ENCODE measurements around the gene PTPRA. TPM values are rescaled to one million over a fixed set of nuclear protein-coding genes. Genes with fewer than 3 reads are reported as not detected.
A peak's percentile ranks its signal among the peaks of the same experiment; 100 is the strongest.

PTPRA gene
- total and polyA plus RNA-seq, 8 donors: 6.8 to 29.1 (median 18.2) TPM

DNA sequence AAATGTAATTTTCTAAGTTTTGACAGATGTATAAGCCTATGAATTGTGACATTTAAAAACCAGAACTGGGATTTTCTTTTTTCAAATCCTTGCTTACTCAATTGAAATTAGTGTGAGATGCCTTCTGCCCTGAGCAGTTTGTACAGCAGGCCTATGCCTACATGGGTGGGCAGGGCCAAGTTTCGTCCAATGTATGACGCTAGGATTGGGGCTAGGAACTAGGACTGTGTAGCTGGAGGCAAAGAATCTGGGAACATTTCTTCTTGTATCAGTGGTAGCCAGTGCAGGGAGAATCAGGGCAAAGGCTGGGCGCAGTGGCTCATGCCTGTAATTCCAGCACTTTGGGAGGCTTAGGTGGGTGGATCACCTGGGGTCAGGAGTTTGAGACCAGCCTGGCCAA is 3.9 kb upstream of the PTPRA start:
- WGBS, 2 donors: 91 to 97% methylated on average over 3 of the region's 3 CpGs

GRCh38 chr20:2871111-2871465 is 2.2 kb upstream of the PTPRA start:
- WGBS, 2 donors: 38 to 50% methylated on average over 2 of the region's 2 CpGs
- no peaks in the 10 kb centered on the region for H3K27me3 ChIP-seq
- peaks cover 0 to 11% (median 4%) of the 10 kb centered on the region in 3 donors for H3K4me1 ChIP-seq
- H3K27ac ChIP-seq: no peak overlapping the region
- no peaks in the 10 kb centered on the region for H3K9me3 ChIP-seq
- H3K36me3 ChIP-seq: no peaks in the 10 kb centered on the region
- no peak for FAIRE-seq
- intact Hi-C loops (cut with DNase I): no loop called here
- no peak for DNase-seq
- no peak overlapping the region for H3K4me3 ChIP-seq
- TF ChIP-seq CTCF (IDR thresholded peaks at IDR 0.05): no peak
- ATAC-seq: no peak

More for the DNA sequence above, 3.9 kb upstream of the PTPRA start:
- no peaks in the 10 kb centered on the region for H3K27me3 ChIP-seq
- no peaks in the 10 kb centered on the region for H3K9me3 ChIP-seq
- intact Hi-C loops (cut with DNase I): no loop called here
- H3K27ac ChIP-seq: no peak overlapping the region
- peaks cover 0 to 4% (median 0%) of the 10 kb centered on the region in 3 donors for H3K36me3 ChIP-seq
- peaks cover 0 to 2% (median 0%) of the 10 kb centered on the region in 3 donors for H3K4me1 ChIP-seq
- FAIRE-seq (no peak), ATAC-seq (no peak), DNase-seq (no peak)
- no peak overlapping the region for H3K4me3 ChIP-seq
- TF ChIP-seq CTCF (IDR thresholded peaks at IDR 0.05): no peak

DNA sequence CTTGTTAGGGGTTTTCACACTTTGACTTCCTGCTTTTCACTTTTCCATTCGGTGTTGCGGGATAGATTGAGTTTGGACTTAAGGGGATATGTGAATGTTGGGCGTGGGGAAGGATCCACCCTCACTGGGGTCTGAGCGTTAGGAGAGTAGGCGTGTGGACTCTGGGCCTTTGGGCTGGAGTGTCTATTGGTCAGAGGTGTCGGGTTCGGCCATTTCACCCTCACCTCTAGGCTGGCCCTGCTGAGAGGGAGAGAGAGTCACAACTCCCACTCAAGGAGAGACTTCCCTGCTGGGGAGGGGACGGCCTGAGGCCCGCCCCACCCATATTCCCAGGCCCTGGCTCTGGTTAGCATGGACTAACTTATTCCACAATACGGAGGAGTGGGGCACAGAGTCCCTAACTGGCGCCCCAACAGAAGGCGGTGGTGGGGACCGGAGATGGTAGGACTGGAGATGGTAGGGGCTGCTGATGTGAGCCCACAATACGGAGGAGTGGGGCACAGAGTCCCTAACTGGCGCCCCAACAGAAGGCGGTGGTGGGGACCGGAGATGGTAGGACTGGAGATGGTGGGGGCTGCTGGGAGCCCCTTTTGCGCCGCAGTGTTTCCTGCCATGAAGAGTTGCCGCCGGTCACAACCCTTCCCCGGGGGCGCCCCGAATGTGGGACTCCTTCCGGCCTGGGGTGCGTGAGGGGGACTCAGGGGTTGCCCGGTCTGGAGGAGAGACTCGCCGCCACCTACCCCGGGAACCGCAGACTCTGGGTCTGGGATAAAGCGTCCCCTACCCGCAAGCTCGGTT is 1.4 kb upstream of the PTPRA start:
- WGBS, 2 donors: 21 to 23% methylated on average over 31 to 34 of the region's 34 CpGs

DNA sequence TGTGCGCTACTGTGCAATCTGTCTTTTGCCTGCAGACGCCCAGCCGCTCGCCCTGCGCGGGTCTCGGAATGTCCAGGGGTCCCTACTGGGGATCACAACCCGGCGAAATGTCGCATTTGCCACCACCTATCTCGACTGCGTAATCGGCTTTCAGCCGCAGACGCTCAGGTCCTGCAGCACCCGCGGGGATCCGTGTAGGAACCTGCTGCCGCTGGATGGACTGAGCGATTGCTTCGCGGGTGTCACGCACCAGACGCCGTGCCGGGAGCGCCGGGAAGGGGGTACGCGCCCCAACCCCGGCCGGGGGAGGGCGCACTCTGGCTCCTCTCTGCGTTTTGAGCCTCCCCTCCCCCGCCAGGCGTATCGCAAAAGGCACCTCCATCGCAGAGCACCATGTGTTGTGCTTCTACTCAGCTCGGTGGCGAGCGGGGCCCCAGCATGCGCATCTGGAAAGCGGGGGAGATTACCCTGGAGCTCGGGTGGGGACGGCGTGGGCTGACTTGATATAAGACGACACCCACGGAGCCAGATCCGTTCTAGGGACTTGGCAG is 747 bp upstream of the PTPRA start:
- no peaks in the 10 kb centered on the region for H3K27me3 ChIP-seq
- DNase-seq: peak; percentile 45 to 78 (median 62)
- FAIRE-seq: no peak
- 0 to 1% methylated on average over 49 of the region's 49 CpGs for WGBS, 2 donors
- ATAC-seq: peak; percentile 58 to 75 (median 67)
- intact Hi-C loops (cut with DNase I): no loop called here
- H3K36me3 ChIP-seq: no peaks in the 10 kb centered on the region
- no peaks in the 10 kb centered on the region for H3K9me3 ChIP-seq
- H3K27ac ChIP-seq: no peak overlapping the region
- H3K4me1 ChIP-seq: peaks cover 0 to 11% (median 4%) of the 10 kb centered on the region in 3 donors
- no peak for TF ChIP-seq CTCF (IDR thresholded peaks at IDR 0.05)
- H3K4me3 ChIP-seq: peak overlapping the region; percentile 66 to 96 (median 86)

More for the DNA sequence above, 1.4 kb upstream of the PTPRA start:
- ATAC-seq (peak; percentile 15 to 40 (median 31)), FAIRE-seq (no peak), DNase-seq (peak in 3 of 6 donors; percentile 18 to 23 (median 23))
- peak overlapping the region; percentile 66 to 96 (median 86) for H3K4me3 ChIP-seq
- H3K27me3 ChIP-seq: no peaks in the 10 kb centered on the region
- no peaks in the 10 kb centered on the region for H3K9me3 ChIP-seq
- H3K36me3 ChIP-seq: no peaks in the 10 kb centered on the region
- no peak for TF ChIP-seq CTCF (IDR thresholded peaks at IDR 0.05)
- H3K4me1 ChIP-seq: peaks cover 0 to 11% (median 4%) of the 10 kb centered on the region in 3 donors
- intact Hi-C loops (cut with DNase I): no loop called here
- no peak overlapping the region for H3K27ac ChIP-seq

- Histone ChIP-seq H3K4me1 (peaks cover 0 to 11% (median 4%) of the 10 kb centered on the region in 3 donors), H3K27ac (peak overlapping the region in 3 of 4 donors; percentile 47 to 58 (median 50)), H3K27me3 (no peaks in the 10 kb centered on the region), H3K4me3 (peak overlapping the region; percentile 66 to 96 (median 86)), H3K36me3 (no peaks in the 10 kb centered on the region), H3K9me3 (no peaks in the 10 kb centered on the region)
- no peak for TF ChIP-seq CTCF (IDR thresholded peaks at IDR 0.05)
- intact Hi-C loops (cut with DNase I): no loop called here
- DNase-seq: peak in 5 of 6 donors; percentile 17 to 64 (median 48)
- no peak for FAIRE-seq
- 0% methylated on average over 17 to 29 of the region's 29 CpGs for WGBS, 2 donors
- ATAC-seq: peak in 1 of 4 donors; percentile 19
Observed at GRCh38 chr20:2873747-2874041, 413 bp downstream of the PTPRA start.

All from pancreas (tissue), 10 donors.